ENCODE results near the gene ST8SIA1.

DNA sequence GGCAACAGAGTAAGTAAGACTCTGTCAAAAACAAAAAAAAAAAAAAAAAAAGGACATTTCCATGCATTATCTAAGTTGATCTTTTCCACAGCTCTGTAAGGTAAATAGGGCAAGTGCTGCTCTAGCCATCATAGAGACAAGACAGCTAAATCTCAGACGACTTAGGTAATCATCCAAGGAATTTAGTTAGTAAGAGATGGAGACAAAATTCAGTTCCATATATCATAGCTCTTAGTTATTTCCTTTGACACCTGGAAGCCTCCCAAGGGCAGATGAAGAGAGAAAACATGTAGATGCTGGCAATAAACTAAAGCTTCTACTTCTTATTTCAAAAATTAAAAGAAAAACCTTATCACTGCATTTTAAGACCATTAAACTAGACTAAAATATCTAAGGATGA is 48.7 kb downstream of the ST8SIA1 start:
- no peak for TF ChIP-seq EP300 (IDR thresholded peaks at IDR 0.05)
- no peak for TF ChIP-seq POLR2A (IDR thresholded peaks at IDR 0.05)
- TF ChIP-seq, protein P1, sequence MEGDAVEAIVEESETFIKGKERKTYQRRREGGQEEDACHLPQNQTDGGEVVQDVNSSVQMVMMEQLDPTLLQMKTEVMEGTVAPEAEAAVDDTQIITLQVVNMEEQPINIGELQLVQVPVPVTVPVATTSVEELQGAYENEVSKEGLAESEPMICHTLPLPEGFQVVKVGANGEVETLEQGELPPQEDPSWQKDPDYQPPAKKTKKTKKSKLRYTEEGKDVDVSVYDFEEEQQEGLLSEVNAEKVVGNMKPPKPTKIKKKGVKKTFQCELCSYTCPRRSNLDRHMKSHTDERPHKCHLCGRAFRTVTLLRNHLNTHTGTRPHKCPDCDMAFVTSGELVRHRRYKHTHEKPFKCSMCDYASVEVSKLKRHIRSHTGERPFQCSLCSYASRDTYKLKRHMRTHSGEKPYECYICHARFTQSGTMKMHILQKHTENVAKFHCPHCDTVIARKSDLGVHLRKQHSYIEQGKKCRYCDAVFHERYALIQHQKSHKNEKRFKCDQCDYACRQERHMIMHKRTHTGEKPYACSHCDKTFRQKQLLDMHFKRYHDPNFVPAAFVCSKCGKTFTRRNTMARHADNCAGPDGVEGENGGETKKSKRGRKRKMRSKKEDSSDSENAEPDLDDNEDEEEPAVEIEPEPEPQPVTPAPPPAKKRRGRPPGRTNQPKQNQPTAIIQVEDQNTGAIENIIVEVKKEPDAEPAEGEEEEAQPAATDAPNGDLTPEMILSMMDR (IDR thresholded peaks at IDR 0.05): no peak

Measured in suprapubic skin (tissue), 3 donors.